ENCODE data around the gene SRXN1.

The SRXN1 gene

DNA sequence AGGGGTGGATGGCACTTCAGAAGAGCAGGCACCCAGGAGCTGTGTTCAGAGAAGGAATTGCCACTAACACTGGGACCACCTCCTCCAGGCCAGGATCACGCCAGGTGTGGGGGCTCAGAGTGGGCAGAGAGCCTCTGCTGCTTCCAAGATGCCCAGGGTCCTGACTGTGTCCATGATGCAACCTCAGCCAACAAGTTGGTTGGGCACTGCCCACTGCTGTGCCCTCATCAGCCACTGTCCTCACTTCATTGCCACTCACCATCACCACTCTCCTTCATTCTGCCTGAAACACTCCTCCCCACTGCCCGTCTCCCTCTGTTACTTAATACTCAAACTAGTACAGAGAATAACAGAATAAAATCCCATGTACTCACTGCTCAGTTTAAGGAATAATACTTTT is 26.4 kb downstream of the SRXN1 start:
- Histone ChIP-seq H3K9me3 (ENCODE audit: control insufficient read depth in 1 of 2, low read length in 2 of 2) (peaks cover 0 to 8% of the 10 kb centered on the region in 2 donors), H3K27me3 (ENCODE audit: low read depth, low read length) (no peaks in the 10 kb centered on the region), H3K36me3 (ENCODE audit: control insufficient read depth in 1 of 2, insufficient read depth in 2 of 2, low read length in 2 of 2) (no peaks in the 10 kb centered on the region)

DNA sequence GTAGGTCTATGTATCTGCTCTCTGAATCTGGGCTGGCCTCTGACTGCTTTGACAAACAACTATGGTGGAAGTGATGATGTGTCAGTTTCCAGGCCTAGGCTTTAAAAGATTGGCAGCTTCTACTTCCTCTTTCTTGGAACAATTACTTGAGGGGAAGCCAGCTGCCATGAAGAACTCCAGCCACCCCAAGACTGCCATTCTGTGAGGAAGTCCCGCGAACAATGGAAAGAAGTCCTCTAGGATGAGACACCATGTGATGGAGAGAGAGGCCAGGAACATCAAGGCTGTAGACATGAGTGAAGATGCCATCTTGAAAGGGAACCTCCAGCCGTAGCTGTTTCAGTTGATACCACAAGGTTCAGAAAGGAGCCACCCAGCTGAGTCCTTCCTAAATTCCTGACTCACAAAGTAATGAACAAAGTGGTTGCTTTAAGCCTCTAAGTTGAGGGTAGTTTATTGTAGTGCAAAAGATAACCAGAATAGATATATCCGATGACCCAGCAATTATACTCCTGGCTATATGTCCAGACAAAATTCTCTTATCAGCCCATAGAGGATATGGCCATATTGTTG is 27.6 kb downstream of the SRXN1 start:
- H3K36me3 ChIP-seq (ENCODE audit: control insufficient read depth in 1 of 2, insufficient read depth in 2 of 2, low read length in 2 of 2), result no peaks in the 10 kb centered on the region
- H3K27me3 ChIP-seq (ENCODE audit: low read depth, low read length), result no peaks in the 10 kb centered on the region

More for the DNA sequence above, 26.4 kb downstream of the SRXN1 start:
- no peaks in the 10 kb centered on the region for H3K4me1 ChIP-seq (ENCODE audit: control insufficient read depth in 1 of 2, insufficient read depth in 2 of 2, low read length in 2 of 2)
- H3K4me3 ChIP-seq (ENCODE audit: low read depth in 1 of 2, low read length in 2 of 2), result no peak overlapping the region
- no peak overlapping the region for H3K27ac ChIP-seq (ENCODE audit: low read length)

DNA sequence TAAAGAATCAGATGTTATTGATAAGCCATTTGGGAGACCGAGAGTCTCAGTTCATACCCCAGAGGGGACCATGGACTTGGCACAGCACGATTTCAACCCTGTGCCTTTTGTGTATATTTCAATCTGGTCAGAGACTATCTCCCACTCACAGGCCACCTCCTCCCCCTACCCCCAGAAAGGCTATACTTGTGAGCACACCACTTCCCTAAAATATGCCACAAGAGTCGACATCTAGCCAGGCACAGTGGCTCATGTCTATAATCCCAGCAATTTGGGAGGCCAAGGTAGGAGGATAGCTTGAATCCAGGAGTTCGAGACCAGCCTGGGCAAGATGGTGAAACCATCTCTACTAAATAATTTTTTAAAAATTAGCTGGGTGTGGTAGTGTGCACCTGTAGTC is 29.3 kb downstream of the SRXN1 start:
- Histone ChIP-seq H3K27me3 (ENCODE audit: low read depth, low read length) (no peaks in the 10 kb centered on the region), H3K36me3 (ENCODE audit: control insufficient read depth in 1 of 2, insufficient read depth in 2 of 2, low read length in 2 of 2) (no peaks in the 10 kb centered on the region), H3K4me1 (ENCODE audit: control insufficient read depth in 1 of 2, insufficient read depth in 2 of 2, low read length in 2 of 2) (no peaks in the 10 kb centered on the region), H3K27ac (ENCODE audit: low read length) (no peak overlapping the region), H3K4me3 (ENCODE audit: low read depth in 1 of 2, low read length in 2 of 2) (no peak overlapping the region), H3K9me3 (ENCODE audit: control insufficient read depth in 1 of 2, low read length in 2 of 2) (peaks cover 2 to 8% of the 10 kb centered on the region in 2 donors)

More for the DNA sequence above, 27.6 kb downstream of the SRXN1 start:
- no peak overlapping the region for H3K4me3 ChIP-seq (ENCODE audit: low read depth in 1 of 2, low read length in 2 of 2)
- no peaks in the 10 kb centered on the region for H3K4me1 ChIP-seq (ENCODE audit: control insufficient read depth in 1 of 2, insufficient read depth in 2 of 2, low read length in 2 of 2)
- H3K27ac ChIP-seq (ENCODE audit: low read length), result no peak overlapping the region
- peaks cover 0 to 8% of the 10 kb centered on the region in 2 donors for H3K9me3 ChIP-seq (ENCODE audit: control insufficient read depth in 1 of 2, low read length in 2 of 2)

DNA sequence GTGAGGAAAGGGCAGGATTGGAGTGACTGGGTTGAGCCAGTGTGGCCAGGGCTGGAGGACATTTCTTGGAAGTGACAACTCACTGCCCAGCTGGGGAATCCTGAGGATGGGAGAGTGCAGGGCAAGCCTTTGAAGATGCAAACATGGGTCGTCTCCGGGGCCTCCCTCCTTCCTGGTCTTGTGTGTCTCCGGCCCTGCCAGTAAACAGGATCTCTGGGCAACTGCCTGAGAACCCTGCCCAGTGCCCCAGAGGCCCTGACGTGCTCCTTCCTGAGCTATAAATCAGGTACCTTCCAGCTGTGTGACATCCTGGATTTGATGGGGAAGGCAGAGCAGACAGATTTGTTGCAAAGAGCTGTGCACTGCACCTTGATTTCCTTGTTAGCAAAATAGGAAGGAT is 30.0 kb downstream of the SRXN1 start:
- Histone ChIP-seq H3K4me3 (ENCODE audit: low read depth in 1 of 2, low read length in 2 of 2) (no peak overlapping the region), H3K4me1 (ENCODE audit: control insufficient read depth in 1 of 2, insufficient read depth in 2 of 2, low read length in 2 of 2) (no peaks in the 10 kb centered on the region), H3K9me3 (ENCODE audit: control insufficient read depth in 1 of 2, low read length in 2 of 2) (peaks cover 9 to 13% of the 10 kb centered on the region in 2 donors), H3K27me3 (ENCODE audit: low read depth, low read length) (no peaks in the 10 kb centered on the region), H3K36me3 (ENCODE audit: control insufficient read depth in 1 of 2, insufficient read depth in 2 of 2, low read length in 2 of 2) (no peaks in the 10 kb centered on the region), H3K27ac (ENCODE audit: low read length) (no peak overlapping the region)

DNA sequence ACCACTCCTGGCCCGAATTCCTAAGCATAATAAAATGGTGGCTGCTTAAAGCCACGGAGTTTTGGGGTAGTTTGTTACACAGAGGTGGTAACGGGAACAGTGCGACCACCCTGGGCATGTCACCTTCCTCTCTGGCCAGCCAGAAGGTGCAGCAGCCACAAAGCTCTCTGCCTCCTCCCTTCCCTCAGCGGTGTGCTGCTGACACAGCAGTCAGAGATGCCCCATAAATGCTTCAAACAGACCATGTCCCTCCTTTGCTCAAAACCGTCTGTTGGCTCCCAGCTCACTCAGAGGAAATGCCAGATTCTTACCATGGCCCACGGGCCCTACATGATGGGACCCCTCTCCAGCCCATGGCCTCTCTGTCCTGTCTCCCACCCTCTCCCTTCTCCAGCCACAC is 30.8 kb downstream of the SRXN1 start:
- Histone ChIP-seq H3K4me1 (ENCODE audit: control insufficient read depth in 1 of 2, insufficient read depth in 2 of 2, low read length in 2 of 2) (no peaks in the 10 kb centered on the region), H3K4me3 (ENCODE audit: low read depth in 1 of 2, low read length in 2 of 2) (no peak overlapping the region), H3K36me3 (ENCODE audit: control insufficient read depth in 1 of 2, insufficient read depth in 2 of 2, low read length in 2 of 2) (no peaks in the 10 kb centered on the region), H3K27ac (ENCODE audit: low read length) (no peak overlapping the region), H3K27me3 (ENCODE audit: low read depth, low read length) (no peaks in the 10 kb centered on the region), H3K9me3 (ENCODE audit: control insufficient read depth in 1 of 2, low read length in 2 of 2) (peaks cover 16 to 17% of the 10 kb centered on the region in 2 donors)

GRCh38 chr20:621125-621756 is 31.8 kb downstream of the SRXN1 start:
- H3K27me3 ChIP-seq (ENCODE audit: low read depth, low read length), result no peaks in the 10 kb centered on the region
- peaks cover 16 to 17% of the 10 kb centered on the region in 2 donors for H3K9me3 ChIP-seq (ENCODE audit: control insufficient read depth in 1 of 2, low read length in 2 of 2)
- H3K36me3 ChIP-seq (ENCODE audit: control insufficient read depth in 1 of 2, insufficient read depth in 2 of 2, low read length in 2 of 2), result no peaks in the 10 kb centered on the region
- no peaks in the 10 kb centered on the region for H3K4me1 ChIP-seq (ENCODE audit: control insufficient read depth in 1 of 2, insufficient read depth in 2 of 2, low read length in 2 of 2)
- H3K4me3 ChIP-seq (ENCODE audit: low read depth in 1 of 2, low read length in 2 of 2), result no peak overlapping the region
- no peak overlapping the region for H3K27ac ChIP-seq (ENCODE audit: low read length)

- Histone ChIP-seq H3K27ac (ENCODE audit: low read length) (no peak overlapping the region), H3K27me3 (ENCODE audit: low read depth, low read length) (no peaks in the 10 kb centered on the region), H3K4me3 (ENCODE audit: low read depth in 1 of 2, low read length in 2 of 2) (no peak overlapping the region), H3K9me3 (ENCODE audit: control insufficient read depth in 1 of 2, low read length in 2 of 2) (peaks cover 12 to 16% of the 10 kb centered on the region in 2 donors), H3K4me1 (ENCODE audit: control insufficient read depth in 1 of 2, insufficient read depth in 2 of 2, low read length in 2 of 2) (no peaks in the 10 kb centered on the region), H3K36me3 (ENCODE audit: control insufficient read depth in 1 of 2, insufficient read depth in 2 of 2, low read length in 2 of 2) (no peaks in the 10 kb centered on the region)
Measured at GRCh38 chr20:620246-620645, 32.8 kb downstream of the SRXN1 start.

GRCh38 chr20:618980-619379 is 34.0 kb downstream of the SRXN1 start:
- Histone ChIP-seq H3K4me1 (ENCODE audit: control insufficient read depth in 1 of 2, insufficient read depth in 2 of 2, low read length in 2 of 2) (no peaks in the 10 kb centered on the region), H3K27me3 (ENCODE audit: low read depth, low read length) (no peaks in the 10 kb centered on the region), H3K36me3 (ENCODE audit: control insufficient read depth in 1 of 2, insufficient read depth in 2 of 2, low read length in 2 of 2) (no peaks in the 10 kb centered on the region), H3K4me3 (ENCODE audit: low read depth in 1 of 2, low read length in 2 of 2) (no peak overlapping the region), H3K27ac (ENCODE audit: low read length) (no peak overlapping the region), H3K9me3 (ENCODE audit: control insufficient read depth in 1 of 2, low read length in 2 of 2) (peaks cover 9 to 16% of the 10 kb centered on the region in 2 donors)

GRCh38 chr20:617934-618690 is 34.9 kb downstream of the SRXN1 start:
- no peaks in the 10 kb centered on the region for H3K36me3 ChIP-seq (ENCODE audit: control insufficient read depth in 1 of 2, insufficient read depth in 2 of 2, low read length in 2 of 2)
- no peaks in the 10 kb centered on the region for H3K4me1 ChIP-seq (ENCODE audit: control insufficient read depth in 1 of 2, insufficient read depth in 2 of 2, low read length in 2 of 2)

DNA sequence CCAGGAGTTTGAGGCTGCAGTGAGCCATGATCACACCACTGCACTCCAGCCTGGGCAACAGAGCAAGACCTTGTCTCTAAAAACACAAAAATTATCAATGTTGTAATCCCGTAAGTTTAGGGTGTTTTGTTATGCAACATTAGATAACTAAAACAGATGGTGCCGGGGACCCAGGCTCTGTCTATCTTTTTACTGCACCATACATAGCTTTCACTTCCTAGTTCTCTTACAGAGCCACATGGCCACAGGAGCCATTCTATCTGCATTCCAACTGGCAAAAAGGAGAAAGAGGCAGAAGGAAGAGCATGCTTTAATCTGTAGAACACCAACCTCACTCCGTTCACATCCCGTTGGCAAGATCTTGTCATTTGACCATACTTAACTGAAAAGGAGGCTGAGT is 37.5 kb downstream of the SRXN1 start:
- Histone ChIP-seq H3K27me3 (ENCODE audit: low read depth, low read length) (peaks cover 20% of the 10 kb centered on the region), H3K9me3 (ENCODE audit: control insufficient read depth in 1 of 2, low read length in 2 of 2) (peaks cover 9 to 16% of the 10 kb centered on the region in 2 donors), H3K36me3 (ENCODE audit: control insufficient read depth in 1 of 2, insufficient read depth in 2 of 2, low read length in 2 of 2) (no peaks in the 10 kb centered on the region), H3K4me3 (ENCODE audit: low read depth in 1 of 2, low read length in 2 of 2) (no peak overlapping the region), H3K4me1 (ENCODE audit: control insufficient read depth in 1 of 2, insufficient read depth in 2 of 2, low read length in 2 of 2) (peaks cover 0 to 10% of the 10 kb centered on the region in 2 donors), H3K27ac (ENCODE audit: low read length) (no peak overlapping the region)

More at GRCh38 chr20:617934-618690, 34.9 kb downstream of the SRXN1 start:
- H3K27ac ChIP-seq (ENCODE audit: low read length), result no peak overlapping the region
- peaks cover 9 to 16% of the 10 kb centered on the region in 2 donors for H3K9me3 ChIP-seq (ENCODE audit: control insufficient read depth in 1 of 2, low read length in 2 of 2)
- no peak overlapping the region for H3K4me3 ChIP-seq (ENCODE audit: low read depth in 1 of 2, low read length in 2 of 2)
- H3K27me3 ChIP-seq (ENCODE audit: low read depth, low read length), result no peaks in the 10 kb centered on the region

DNA sequence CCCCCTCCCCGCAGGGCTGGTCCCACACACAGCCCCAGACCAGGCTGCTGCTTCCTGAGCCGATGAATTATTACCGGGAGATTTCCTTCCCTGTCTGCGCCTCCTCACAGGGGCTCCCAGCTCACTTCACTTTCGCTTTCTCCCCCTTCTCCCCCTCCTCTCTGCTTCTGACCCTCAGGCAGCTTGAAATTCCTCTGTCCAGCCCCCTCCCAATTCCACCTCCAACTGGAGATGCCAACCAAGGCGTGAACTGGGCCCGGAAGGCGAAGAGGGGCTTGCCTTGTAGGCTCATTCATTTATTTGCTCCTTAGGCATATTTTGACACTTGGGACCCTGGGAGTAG is 41.2 kb downstream of the SRXN1 start:
- H3K27ac ChIP-seq (ENCODE audit: low read length), result no peak overlapping the region
- H3K4me1 ChIP-seq (ENCODE audit: control insufficient read depth in 1 of 2, insufficient read depth in 2 of 2, low read length in 2 of 2), result peaks cover 0 to 13% of the 10 kb centered on the region in 2 donors

More for the DNA sequence above, 41.2 kb downstream of the SRXN1 start:
- H3K36me3 ChIP-seq (ENCODE audit: control insufficient read depth in 1 of 2, insufficient read depth in 2 of 2, low read length in 2 of 2), result no peaks in the 10 kb centered on the region
- no peak overlapping the region for H3K4me3 ChIP-seq (ENCODE audit: low read depth in 1 of 2, low read length in 2 of 2)
- H3K27me3 ChIP-seq (ENCODE audit: low read depth, low read length), result peaks cover 22% of the 10 kb centered on the region
- H3K9me3 ChIP-seq (ENCODE audit: control insufficient read depth in 1 of 2, low read length in 2 of 2), result no peaks in the 10 kb centered on the region

Measured in muscle layer of duodenum (tissue), 2 donors.